CD4-positive, alpha-beta T cell (primary cell): ENCODE data around the gene OSBPL6. TPM values are rescaled to one million over a fixed set of nuclear protein-coding genes. Genes with fewer than 3 reads are reported as not detected.

Experiments used
- ATAC-seq: fragments of 200-7000 bp; cut with Tn5 transposase; one replicate; pipeline ENCODE4 v1.10.0; 2022; ENCODE audit warnings: mild to moderate bottlenecking; ENCODE audit not compliant: poor library complexity
- CTCF ChIA-PET: fragments of 350-600 bp; sonication (Branson Sonifier 250); formaldehyde crosslinking; loops from one replicate; lab custom pipeline; 2021; ENCODE audit warnings: antibody characterized with exemption, inconsistent platforms; lab: Charles Lee
- POLR2A ChIA-PET: fragments of 350-600 bp; sonication (Branson Sonifier 250); formaldehyde crosslinking; loops from one replicate; lab custom pipeline; 2021; ENCODE audit warnings: antibody characterized with exemption, inconsistent platforms; lab: Charles Lee
- DNase-seq, 14 experiments: peaks; one replicate each; pipeline ENCODE4 v3.0.0-alpha.2; 2013 to 2020; ENCODE audit warnings: mixed read lengths in 2 of 14
- H3K27ac ChIP-seq, 2 donors: one replicate each; pipeline versions ENCODE4 v1.5.1 to v1.7.0; 2013; ENCODE audit warnings: low read length in 2 of 2, low read depth in 1 of 2, mild to moderate bottlenecking in 1 of 2
- H3K27me3 ChIP-seq, 2 experiments: 1 replicate in 1 of 2; 2 replicates in 1 of 2; pipeline versions ENCODE4 v1.6.1 to v1.7.0; 2013; ENCODE audit warnings: low read length in 2 of 2, control low read depth in 1 of 2, mild to moderate bottlenecking in 1 of 2, moderate library complexity in 1 of 2; ENCODE audit not compliant: insufficient read depth in 2 of 2, control insufficient read depth in 1 of 2
- H3K36me3 ChIP-seq: one replicate; pipeline ENCODE4 v1.6.1; 2013; ENCODE audit warnings: low read length, control low read depth; ENCODE audit not compliant: insufficient read depth
- H3K4me1 ChIP-seq: one replicate; pipeline ENCODE4 v1.6.1; 2013; ENCODE audit warnings: low read length, control low read depth; ENCODE audit not compliant: insufficient read depth
- H3K4me3 ChIP-seq: one replicate; pipeline ENCODE4 v1.5.1; 2013; ENCODE audit warnings: mild to moderate bottlenecking, low read length, moderate library complexity
- H3K9me3 ChIP-seq, 2 experiments: 1 replicate in 1 of 2; 2 replicates in 1 of 2; pipeline versions ENCODE4 v1.6.1 to v1.7.0; 2013; ENCODE audit warnings: low read length in 2 of 2, mild to moderate bottlenecking in 2 of 2, control low read depth in 1 of 2, moderate library complexity in 1 of 2; ENCODE audit not compliant: control insufficient read depth in 1 of 2, insufficient read depth in 1 of 2
- H3K27ac Mint-ChIP-seq: one replicate; pipeline ENCODE4 v1.8.0; 2020; ENCODE audit warnings: mixed read lengths
- H3K27me3 Mint-ChIP-seq: one replicate; pipeline ENCODE4 v1.8.0; 2021; ENCODE audit warnings: mixed read lengths
- H3K36me3 Mint-ChIP-seq: one replicate; pipeline ENCODE4 v1.8.0; 2021; ENCODE audit warnings: low read depth, mixed read lengths
- H3K4me1 Mint-ChIP-seq: one replicate; pipeline ENCODE4 v1.8.0; 2021; ENCODE audit warnings: low read depth, mixed read lengths
- H3K4me3 Mint-ChIP-seq: one replicate; pipeline ENCODE4 v1.8.0; 2020; ENCODE audit warnings: mild to moderate bottlenecking, mixed read lengths
- H3K9me3 Mint-ChIP-seq: one replicate; pipeline ENCODE4 v1.8.0; 2020; ENCODE audit warnings: mixed read lengths
- CTCF ChIP-seq: fragments of 200-600 bp; IDR thresholded peaks from one replicate; pipeline ENCODE4 v1.8.0; 2022; ENCODE audit warnings: antibody characterized with exemption, mild to moderate bottlenecking
- intact Hi-C, 2 experiments: fragments of 100-400 bp; cut with DNase I in 1 of 2; cut with micrococcal nuclease in 1 of 2; formaldehyde crosslinking; loops; one replicate each; pipeline versions ENCODE4 v1.15.1 to v1.9.0; 2023 to 2025; cut with DNase I, micrococcal nuclease
- total RNA-seq, 174 experiments: library from RNA in 2 of 174; stranded (reverse) in 2 of 174; gene quantifications; one replicate each; pipeline ENCODE4 v1.2.3 and lab custom pipeline; 2021 to 2026

The OSBPL6 gene
- total RNA-seq, 2 experiments from 2014 or later: 0.08 to 0.11 TPM

- no peak overlapping the region for H3K27ac ChIP-seq
Measured at GRCh38 chr2:178275600-178275999, 81.3 kb downstream of the OSBPL6 start.

GRCh38 chr2:178277741-178278197, 83.5 kb downstream of the OSBPL6 start:
- CTCF ChIA-PET: no interaction called here
- intact Hi-C loops: loop anchor here in 1 of 2 experiments (5.0 kb wide), 1 partner anchor 165 kb away; the partner anchor contains the start of gene RBM45
- peaks cover 2 to 3% of the 10 kb centered on the region in 2 experiments for H3K27me3 ChIP-seq
- no peak for TF ChIP-seq CTCF
- no peaks in the 10 kb centered on the region for H3K4me1 ChIP-seq
- no peak overlapping the region for H3K4me3 ChIP-seq
- Mint-ChIP-seq H3K4me3 (no peak overlapping the region), H3K27me3 (peaks cover 23% of the 10 kb centered on the region), H3K36me3 (no peaks in the 10 kb centered on the region), H3K27ac (no peak overlapping the region), H3K9me3 (no peaks in the 10 kb centered on the region), H3K4me1 (no peaks in the 10 kb centered on the region)
- H3K27ac ChIP-seq: no peak overlapping the region
- POLR2A ChIA-PET: no interaction called here
- DNase-seq (no peak), ATAC-seq (no peak)
- H3K36me3 ChIP-seq: no peaks in the 10 kb centered on the region
- no peaks in the 10 kb centered on the region for H3K9me3 ChIP-seq

More at GRCh38 chr2:178275600-178275999, 81.3 kb downstream of the OSBPL6 start:
- Histone ChIP-seq H3K27me3 (peaks cover 0 to 3% of the 10 kb centered on the region in 2 experiments), H3K9me3 (no peaks in the 10 kb centered on the region), H3K4me3 (no peak overlapping the region), H3K36me3 (no peaks in the 10 kb centered on the region), H3K4me1 (no peaks in the 10 kb centered on the region)
- no peaks in the 10 kb centered on the region for H3K4me1 Mint-ChIP-seq
- H3K36me3 Mint-ChIP-seq: no peaks in the 10 kb centered on the region
- no peak overlapping the region for H3K4me3 Mint-ChIP-seq
- H3K9me3 Mint-ChIP-seq: no peaks in the 10 kb centered on the region
- no peak for TF ChIP-seq CTCF
- intact Hi-C loops: loop anchor here in 1 of 2 experiments (5.0 kb wide), 1 partner anchor 163 kb away; the partner anchor contains the start of gene RBM45
- no peak overlapping the region for H3K27ac Mint-ChIP-seq
- DNase-seq: peak in 2 of 14 experiments; percentile 2 to 7
- ChIA-PET CTCF (no interaction called here), POLR2A (no interaction called here)
- no peak for ATAC-seq
- H3K27me3 Mint-ChIP-seq: peaks cover 19% of the 10 kb centered on the region

GRCh38 chr2:178279142-178279541, 84.8 kb downstream of the OSBPL6 start:
- ChIA-PET CTCF (no interaction called here), POLR2A (no interaction called here)
- H3K9me3 Mint-ChIP-seq: no peaks in the 10 kb centered on the region
- DNase-seq (no peak), ATAC-seq (no peak)
- H3K27ac Mint-ChIP-seq: no peak overlapping the region
- Histone ChIP-seq H3K4me3 (no peak overlapping the region), H3K36me3 (no peaks in the 10 kb centered on the region), H3K4me1 (no peaks in the 10 kb centered on the region), H3K9me3 (no peaks in the 10 kb centered on the region), H3K27me3 (peaks cover 2 to 3% of the 10 kb centered on the region in 2 experiments), H3K27ac (no peak overlapping the region)
- peaks cover 27% of the 10 kb centered on the region for H3K27me3 Mint-ChIP-seq
- H3K36me3 Mint-ChIP-seq: no peaks in the 10 kb centered on the region
- no peak overlapping the region for H3K4me3 Mint-ChIP-seq
- no peaks in the 10 kb centered on the region for H3K4me1 Mint-ChIP-seq
- intact Hi-C loops: loop anchor here in 1 of 2 experiments (5.0 kb wide), 1 partner anchor 167 kb away; the partner anchor contains the start of gene RBM45
- no peak for TF ChIP-seq CTCF
